K562 (cell line): ENCODE results near the gene FAM227B.

Experiments
- CBFB ChIP-seq: sonication (generic); formaldehyde crosslinking; IDR thresholded peaks from 2 replicates; pipeline ENCODE4 v1.4.0; 2020; ENCODE audit warnings: mild to moderate bottlenecking, missing genetic modification reagents
- EGR1 ChIP-seq: fragments of 450-650 bp; conservative IDR thresholded peaks from 2 replicates; pipeline ENCODE4 v1.6.1; 2017; ENCODE audit warnings: mild to moderate bottlenecking
- EP300 ChIP-seq: IDR thresholded peaks from 2 replicates; pipeline ENCODE4 v1.6.1; 2012; ENCODE audit warnings: low read length, improper control_type of control experiment
- FOXP1 ChIP-seq: sonication (generic); formaldehyde crosslinking; IDR thresholded peaks from 2 replicates; pipeline ENCODE4 v1.8.0; 2022; ENCODE audit warnings: mild to moderate bottlenecking, missing genetic modification reagents
- KLF13 ChIP-seq: fragments of 450-650 bp; IDR thresholded peaks from 2 replicates; pipeline ENCODE4 v1.6.1; 2016; ENCODE audit warnings: missing genetic modification characterization, low read depth, mild to moderate bottlenecking, missing compliant biosample characterization, moderate library complexity, borderline replicate concordance
- POLR2AphosphoS5 ChIP-seq: IDR thresholded peaks from 2 replicates; pipeline ENCODE4 v1.6.1; 2011; ENCODE audit warnings: mild to moderate bottlenecking, low read depth, low read length, moderate library complexity; ENCODE audit not compliant: control insufficient read depth, insufficient read depth
- ZNF121 ChIP-seq: sonication (generic); formaldehyde crosslinking; conservative IDR thresholded peaks from 2 replicates; pipeline ENCODE4 v1.8.0; 2022; ENCODE audit warnings: missing genetic modification reagents
- ZNF311 ChIP-seq: fragments of 250-450 bp; sonication (Bioruptor Pico); IDR thresholded peaks from 2 replicates; pipeline ENCODE4 v1.4.0; 2020; ENCODE audit warnings: mild to moderate bottlenecking, moderate library complexity
- ZNF830 ChIP-seq: fragments of 250-450 bp; sonication (Bioruptor Pico); IDR thresholded peaks from 2 replicates; pipeline ENCODE4 v1.5.0; 2021; ENCODE audit warnings: mild to moderate bottlenecking

DNA sequence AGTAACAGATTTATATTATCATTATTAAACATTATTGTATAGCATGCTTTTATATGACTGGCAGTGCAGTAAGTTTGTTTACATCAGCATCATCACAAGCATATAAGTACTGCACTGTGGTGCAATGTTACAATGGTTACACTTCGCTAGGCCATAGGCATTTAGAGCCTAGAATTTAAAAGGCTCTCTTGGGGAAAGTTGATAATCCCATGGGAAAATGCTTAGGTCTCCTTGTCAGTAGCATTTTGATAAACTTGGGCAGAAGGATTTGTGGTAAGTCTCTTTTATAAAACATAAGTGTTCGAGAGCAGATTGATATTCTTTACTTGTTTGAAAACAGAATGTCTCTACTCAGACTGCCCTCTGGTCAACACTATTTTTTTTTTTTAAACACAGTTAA is 7.8 kb upstream of the FAM227B start:
- TF ChIP-seq EP300 (no peak), FOXP1 (CRISPR knock-in tag) (no peak), ZNF830 (no peak), POLR2AphosphoS5 (no peak), CBFB (no peak), ZNF121 (CRISPR knock-in tag) (no peak), EGR1 (no peak), ZNF311 (CRISPR knock-in tag) (no peak), KLF13 (tag) (no peak)
